Lung (tissue), 12 donors: ENCODE measurements around the gene ZNF70. TPM values are rescaled to one million over a fixed set of nuclear protein-coding genes. Genes with fewer than 3 reads are reported as not detected.
A peak's percentile ranks its signal among the peaks of the same experiment; 100 is the strongest.

Experiments used
- ATAC-seq: fragments of 200-7000 bp; cut with Tn5 transposase; one replicate; pipeline ENCODE4 v1.9.1; 2020; ENCODE audit warnings: moderate number of reproducible peaks; ENCODE audit not compliant: insufficient read depth, low FRiP score
- DNase-seq, 3 donors: peaks; one replicate each; pipeline ENCODE4 v3.0.0-alpha.2; 2013 to 2017
- H3K27ac ChIP-seq, 2 donors: one replicate each; pipeline ENCODE4 v1.5.1; 2013; ENCODE audit warnings: mild to moderate bottlenecking in 2 of 2, moderate library complexity in 2 of 2, control low read depth in 1 of 2, inconsistent platforms in 1 of 2, low read depth in 1 of 2, low read length in 1 of 2
- H3K27me3 ChIP-seq, 3 donors: one replicate each; pipeline ENCODE4 v1.5.1; 2013; ENCODE audit warnings: low read length in 2 of 3; ENCODE audit not compliant: control insufficient read depth in 3 of 3, insufficient read depth in 3 of 3
- H3K36me3 ChIP-seq, 4 donors: one replicate each; pipeline ENCODE4 v1.5.1; 2013; ENCODE audit warnings: low read length in 4 of 4, mild to moderate bottlenecking in 1 of 4, moderate library complexity in 1 of 4; ENCODE audit not compliant: control insufficient read depth in 4 of 4, insufficient read depth in 4 of 4
- H3K4me1 ChIP-seq, 5 donors: one replicate each; pipeline ENCODE4 v1.5.1; 2013; ENCODE audit warnings: low read length in 5 of 5, mild to moderate bottlenecking in 2 of 5, moderate library complexity in 1 of 5; ENCODE audit not compliant: control insufficient read depth in 5 of 5, insufficient read depth in 5 of 5
- H3K4me3 ChIP-seq: one replicate; pipeline ENCODE4 v1.5.1; 2013; ENCODE audit warnings: mild to moderate bottlenecking, control low read depth, moderate library complexity
- H3K9ac ChIP-seq, 2 donors: one replicate each; pipeline ENCODE4 v1.5.1; 2013; ENCODE audit warnings: low read length in 2 of 2, control low read depth in 1 of 2; ENCODE audit not compliant: insufficient read depth in 1 of 2
- H3K9me3 ChIP-seq, 4 donors: one replicate each; pipeline ENCODE4 v1.5.1; 2013; ENCODE audit warnings: low read length in 3 of 4, mild to moderate bottlenecking in 1 of 4, moderate library complexity in 1 of 4; ENCODE audit not compliant: control insufficient read depth in 4 of 4, insufficient read depth in 3 of 4
- CTCF ChIP-seq: IDR thresholded peaks from 2 replicates; pipeline ENCODE4 v1.5.1; 2012; ENCODE audit warnings: mild to moderate bottlenecking; ENCODE audit errors: control extremely low read depth, extremely low read depth
- WGBS, 2 donors: extraction: QIAGEN DNeasy Blood & Tissue Kit; methylation state at CpG; one replicate each; pipeline ENCODE4 v1.1.7; 2013; 5-methylcytosine and 5-hydroxymethylcytosine counted together
- polyA plus RNA-seq, 2 donors: library from polyadenylated mRNA; stranded (reverse); fragments of 200-250 nt; gene quantifications; one replicate each; pipeline ENCODE4 v1.2.1, GENCODE V29; 2013
- total RNA-seq, 2 donors: library from RNA; depleted of rRNA in 1 of 2; stranded (reverse); fragments of >200 nt in 1 of 2; gene quantifications; one replicate each; pipeline ENCODE4 v1.2.1, GENCODE V29; 2014 to 2021
- donor health status: control.
- donor health status: control.
- donor health status: Bipolar disorder and iron deficiency.
- donor health status: healthy.
- donor health status: DM: yes; HTN: yes; CAD: no.

The ZNF70 gene
- total and polyA plus RNA-seq, 4 donors: 0.98 to 6.9 (median 3.7) TPM

- peaks cover 0 to 27% (median 14%) of the 10 kb centered on the region in 5 donors for H3K4me1 ChIP-seq
- TF ChIP-seq CTCF: no peak
- H3K9me3 ChIP-seq: no peaks in the 10 kb centered on the region
- H3K27ac ChIP-seq: no peak overlapping the region
- no peaks in the 10 kb centered on the region for H3K27me3 ChIP-seq
- no peaks in the 10 kb centered on the region for H3K36me3 ChIP-seq
- H3K4me3 ChIP-seq: no peak overlapping the region
- DNase-seq: no peak
- ATAC-seq: no peak
- peak overlapping the region in 1 of 2 donors; percentile 13 for H3K9ac ChIP-seq
- 72 to 79% methylated on average over 12 of the region's 12 CpGs for WGBS, 2 donors
These were observed 23.4 kb upstream of the ZNF70 start for GRCh38 chr22:23774114-23774921.

- Histone ChIP-seq H3K36me3 (no peaks in the 10 kb centered on the region), H3K27me3 (no peaks in the 10 kb centered on the region), H3K4me1 (peaks cover 0 to 28% (median 14%) of the 10 kb centered on the region in 5 donors), H3K9me3 (no peaks in the 10 kb centered on the region), H3K27ac (peak overlapping the region in 1 of 2 donors; percentile 77), H3K9ac (no peak overlapping the region), H3K4me3 (no peak overlapping the region)
- ATAC-seq: no peak
- DNase-seq: no peak
- WGBS, 2 donors: 73 to 77% methylated on average over 7 of the region's 7 CpGs
- no peak for TF ChIP-seq CTCF
These were observed 22.7 kb upstream of the ZNF70 start for GRCh38 chr22:23773483-23774113.

GRCh38 chr22:23772649-23773473 is 21.9 kb upstream of the ZNF70 start, which contains the start of gene MMP11:
Gene MMP11, plus strand, starts transcription at chr22:23772849. Its CDS starts 22 bp downstream, at chr22:23772871.
- H3K27me3 ChIP-seq: no peaks in the 10 kb centered on the region
- H3K4me3 ChIP-seq: peak within 1 kb of the TSS; percentile 33
- H3K9ac ChIP-seq: no peak within 1 kb of the TSS
- TF ChIP-seq CTCF: no peak
- DNase-seq: peak; percentile 58 to 76 (median 75)
- no peaks in the 10 kb centered on the region for H3K36me3 ChIP-seq
- H3K27ac ChIP-seq: peak within 1 kb of the TSS in 1 of 2 donors; percentile 77
- no peaks in the 10 kb centered on the region for H3K9me3 ChIP-seq
- H3K4me1 ChIP-seq: peaks cover 0 to 35% (median 14%) of the 10 kb centered on the region in 5 donors
- WGBS, 2 donors: 5 to 8% methylated on average over 53 to 79 of the region's 79 CpGs
- ATAC-seq: peak; percentile 28
